Loucy (cell line): Measurements from ENCODE around the gene HLX.

ENCODE experiments used
- H2AFZ ChIP-seq: fragments of 200-600 bp; sonication (generic); 2 replicates; pipeline ENCODE4 v1.6.0; 2016; ENCODE audit warnings: antibody characterized with exemption, mild to moderate bottlenecking, low read length, moderate library complexity
- H3F3A ChIP-seq: fragments of 200-600 bp; 2 replicates; pipeline ENCODE4 v1.6.0; 2016; ENCODE audit warnings: antibody characterized with exemption, low read depth, mild to moderate bottlenecking
- H3K27me3 ChIP-seq: fragments of 200-600 bp; sonication (generic); 2 replicates; pipeline ENCODE4 v1.6.1; 2014; ENCODE audit warnings: low read length, mild to moderate bottlenecking; ENCODE audit not compliant: insufficient read depth, poor library complexity, severe bottlenecking
- H3K36me3 ChIP-seq: fragments of 200-600 bp; sonication (generic); 2 replicates; pipeline ENCODE4 v1.6.1; 2016; ENCODE audit warnings: low read length; ENCODE audit not compliant: insufficient read depth
- H3K4me1 ChIP-seq: fragments of 200-600 bp; sonication (generic); 2 replicates; pipeline ENCODE4 v1.5.1; 2014; ENCODE audit warnings: low read length, mild to moderate bottlenecking; ENCODE audit not compliant: insufficient read depth, poor library complexity, severe bottlenecking
- H3K4me2 ChIP-seq: fragments of 200-600 bp; sonication (generic); 2 replicates; pipeline ENCODE4 v1.6.0; 2014; ENCODE audit warnings: antibody characterized with exemption, low read length, low read depth, mild to moderate bottlenecking; ENCODE audit not compliant: poor library complexity, severe bottlenecking
- H3K4me3 ChIP-seq: fragments of 200-600 bp; sonication (generic); 2 replicates; pipeline ENCODE4 v1.5.1; 2014; ENCODE audit warnings: low read length, mild to moderate bottlenecking, mixed read lengths; ENCODE audit not compliant: poor library complexity, severe bottlenecking
- H3K79me2 ChIP-seq: fragments of 200-600 bp; sonication (generic); 2 replicates; pipeline ENCODE4 v1.6.1; 2014; ENCODE audit warnings: low read length; ENCODE audit not compliant: insufficient read depth
- H3K9ac ChIP-seq: fragments of 200-600 bp; sonication (generic); 2 replicates; pipeline ENCODE4 v1.6.0; 2014; ENCODE audit warnings: mild to moderate bottlenecking, low read depth, low read length, moderate library complexity; ENCODE audit not compliant: poor library complexity, severe bottlenecking
- H3K9me2 ChIP-seq: fragments of 200-600 bp; sonication (generic); replicated peaks from 2 replicates; pipeline ENCODE4 v1.6.1; 2016; ENCODE audit warnings: low read depth, low read length, mixed read lengths
- H3K9me3 ChIP-seq: fragments of 200-600 bp; sonication (generic); 2 replicates; pipeline ENCODE4 v1.6.1; 2014; ENCODE audit warnings: mild to moderate bottlenecking, antibody characterized with exemption, low read length, low read depth; ENCODE audit not compliant: insufficient read depth
- H4K20me1 ChIP-seq: fragments of 200-600 bp; sonication (generic); 2 replicates; pipeline ENCODE4 v1.6.0; 2014; ENCODE audit warnings: antibody characterized with exemption, low read length, mild to moderate bottlenecking; ENCODE audit not compliant: insufficient read depth, poor library complexity, severe bottlenecking
- EZH2phosphoT487 ChIP-seq: fragments of 200-600 bp; IDR thresholded peaks from 2 replicates; pipeline ENCODE4 v1.6.1; 2018; ENCODE audit warnings: antibody characterized with exemption, mild to moderate bottlenecking, moderate library complexity, borderline replicate concordance
- TF ChIP-seq, protein P1 (sequence below): fragments of 200-600 bp; sonication (generic); conservative IDR thresholded peaks from 2 replicates; pipeline ENCODE4 v1.5.1; 2014; ENCODE audit warnings: mild to moderate bottlenecking, antibody characterized with exemption, low read length

HLX gene

DNA sequence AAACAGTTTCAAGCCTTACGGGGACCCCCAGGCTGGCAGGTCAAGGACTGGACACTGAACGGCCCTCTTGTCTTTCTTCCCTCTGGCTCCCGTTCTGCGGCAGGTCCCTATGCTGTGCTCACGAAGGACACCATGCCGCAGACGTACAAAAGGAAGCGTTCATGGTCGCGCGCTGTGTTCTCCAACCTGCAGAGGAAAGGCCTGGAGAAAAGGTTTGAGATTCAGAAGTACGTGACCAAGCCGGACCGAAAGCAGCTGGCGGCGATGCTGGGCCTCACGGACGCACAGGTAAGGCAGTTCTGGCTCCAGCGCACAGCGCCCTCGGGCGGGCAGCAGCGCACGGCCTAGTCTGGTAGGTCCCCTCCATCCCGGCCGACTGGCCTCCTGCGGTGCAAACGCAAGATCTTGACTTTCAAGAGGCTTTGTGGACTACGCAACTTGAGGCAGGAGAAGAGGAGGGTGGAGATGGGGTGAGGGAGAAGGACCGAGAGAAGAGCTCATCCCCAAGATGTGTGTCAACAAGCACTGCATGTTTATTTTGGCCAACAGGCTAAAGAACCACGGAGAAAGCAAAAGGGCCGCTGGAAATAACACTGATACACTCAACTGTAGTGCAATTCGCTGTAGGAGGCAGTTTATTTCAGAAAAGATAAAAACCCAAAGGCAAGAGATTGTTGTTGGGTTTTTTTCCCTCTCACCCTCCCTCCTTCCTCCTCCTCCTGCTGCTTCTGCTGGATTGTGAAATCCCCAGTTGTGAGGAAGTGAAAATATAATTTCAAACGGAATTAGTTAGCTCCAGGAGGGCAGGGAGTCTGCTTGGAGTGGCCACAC lies 3.0 kb downstream of the HLX start:
- Histone ChIP-seq H2AFZ (no peak overlapping the region), H3K36me3 (no peaks in the 10 kb centered on the region), H3F3A (no peaks in the 10 kb centered on the region), H3K9me2 (no peaks in the 10 kb centered on the region), H3K79me2 (no peaks in the 10 kb centered on the region), H3K9ac (no peak overlapping the region), H3K4me2 (no peak overlapping the region), H3K4me1 (peaks cover 12% of the 10 kb centered on the region), H3K9me3 (no peaks in the 10 kb centered on the region), H4K20me1 (no peaks in the 10 kb centered on the region), H3K27me3 (peaks cover 6% of the 10 kb centered on the region), H3K4me3 (no peak overlapping the region)
- TF ChIP-seq, protein P1, sequence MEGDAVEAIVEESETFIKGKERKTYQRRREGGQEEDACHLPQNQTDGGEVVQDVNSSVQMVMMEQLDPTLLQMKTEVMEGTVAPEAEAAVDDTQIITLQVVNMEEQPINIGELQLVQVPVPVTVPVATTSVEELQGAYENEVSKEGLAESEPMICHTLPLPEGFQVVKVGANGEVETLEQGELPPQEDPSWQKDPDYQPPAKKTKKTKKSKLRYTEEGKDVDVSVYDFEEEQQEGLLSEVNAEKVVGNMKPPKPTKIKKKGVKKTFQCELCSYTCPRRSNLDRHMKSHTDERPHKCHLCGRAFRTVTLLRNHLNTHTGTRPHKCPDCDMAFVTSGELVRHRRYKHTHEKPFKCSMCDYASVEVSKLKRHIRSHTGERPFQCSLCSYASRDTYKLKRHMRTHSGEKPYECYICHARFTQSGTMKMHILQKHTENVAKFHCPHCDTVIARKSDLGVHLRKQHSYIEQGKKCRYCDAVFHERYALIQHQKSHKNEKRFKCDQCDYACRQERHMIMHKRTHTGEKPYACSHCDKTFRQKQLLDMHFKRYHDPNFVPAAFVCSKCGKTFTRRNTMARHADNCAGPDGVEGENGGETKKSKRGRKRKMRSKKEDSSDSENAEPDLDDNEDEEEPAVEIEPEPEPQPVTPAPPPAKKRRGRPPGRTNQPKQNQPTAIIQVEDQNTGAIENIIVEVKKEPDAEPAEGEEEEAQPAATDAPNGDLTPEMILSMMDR: no peak
- TF ChIP-seq EZH2phosphoT487: no peak

DNA sequence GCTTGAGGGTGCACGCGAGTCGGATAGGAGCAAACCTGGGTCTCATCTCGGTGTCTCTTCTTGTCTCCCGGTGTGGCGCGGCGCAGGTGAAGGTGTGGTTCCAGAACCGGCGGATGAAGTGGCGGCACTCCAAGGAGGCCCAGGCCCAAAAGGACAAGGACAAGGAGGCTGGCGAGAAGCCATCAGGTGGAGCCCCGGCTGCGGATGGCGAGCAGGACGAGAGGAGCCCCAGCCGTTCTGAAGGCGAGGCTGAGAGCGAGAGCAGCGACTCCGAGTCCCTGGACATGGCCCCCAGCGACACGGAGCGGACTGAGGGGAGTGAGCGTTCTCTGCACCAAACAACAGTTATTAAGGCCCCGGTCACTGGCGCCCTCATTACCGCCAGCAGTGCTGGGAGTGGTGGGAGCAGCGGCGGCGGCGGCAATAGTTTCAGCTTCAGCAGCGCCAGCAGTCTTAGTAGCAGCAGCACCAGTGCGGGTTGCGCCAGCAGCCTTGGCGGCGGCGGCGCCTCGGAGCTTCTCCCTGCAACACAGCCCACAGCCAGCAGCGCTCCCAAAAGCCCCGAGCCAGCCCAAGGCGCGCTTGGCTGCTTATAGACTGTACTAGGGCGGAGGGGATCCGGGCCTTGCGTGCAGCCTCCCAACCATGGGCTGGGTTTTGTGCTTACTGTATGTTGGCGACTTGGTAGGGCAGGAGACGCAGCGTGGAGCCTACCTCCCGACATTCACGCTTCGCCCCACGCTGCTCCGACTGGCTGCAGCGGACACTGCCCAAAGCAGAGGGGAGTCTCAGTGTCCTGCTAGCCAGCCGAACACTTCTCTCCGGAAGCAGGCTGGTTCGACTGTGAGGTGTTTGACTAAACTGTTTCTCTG lies 5.1 kb downstream of the HLX start:
- H4K20me1 ChIP-seq: no peaks in the 10 kb centered on the region
- H3K79me2 ChIP-seq: no peaks in the 10 kb centered on the region
- H3K36me3 ChIP-seq: no peaks in the 10 kb centered on the region
- no peak overlapping the region for H3K4me2 ChIP-seq
- H3K9ac ChIP-seq: no peak overlapping the region
- no peak overlapping the region for H2AFZ ChIP-seq
- H3K4me3 ChIP-seq: no peak overlapping the region
- no peaks in the 10 kb centered on the region for H3K9me3 ChIP-seq
- H3F3A ChIP-seq: no peaks in the 10 kb centered on the region
- TF ChIP-seq, protein P1: no peak
- TF ChIP-seq EZH2phosphoT487: no peak
- H3K27me3 ChIP-seq: peaks cover 8% of the 10 kb centered on the region
- H3K4me1 ChIP-seq: peaks cover 8% of the 10 kb centered on the region
- no peaks in the 10 kb centered on the region for H3K9me2 ChIP-seq

DNA sequence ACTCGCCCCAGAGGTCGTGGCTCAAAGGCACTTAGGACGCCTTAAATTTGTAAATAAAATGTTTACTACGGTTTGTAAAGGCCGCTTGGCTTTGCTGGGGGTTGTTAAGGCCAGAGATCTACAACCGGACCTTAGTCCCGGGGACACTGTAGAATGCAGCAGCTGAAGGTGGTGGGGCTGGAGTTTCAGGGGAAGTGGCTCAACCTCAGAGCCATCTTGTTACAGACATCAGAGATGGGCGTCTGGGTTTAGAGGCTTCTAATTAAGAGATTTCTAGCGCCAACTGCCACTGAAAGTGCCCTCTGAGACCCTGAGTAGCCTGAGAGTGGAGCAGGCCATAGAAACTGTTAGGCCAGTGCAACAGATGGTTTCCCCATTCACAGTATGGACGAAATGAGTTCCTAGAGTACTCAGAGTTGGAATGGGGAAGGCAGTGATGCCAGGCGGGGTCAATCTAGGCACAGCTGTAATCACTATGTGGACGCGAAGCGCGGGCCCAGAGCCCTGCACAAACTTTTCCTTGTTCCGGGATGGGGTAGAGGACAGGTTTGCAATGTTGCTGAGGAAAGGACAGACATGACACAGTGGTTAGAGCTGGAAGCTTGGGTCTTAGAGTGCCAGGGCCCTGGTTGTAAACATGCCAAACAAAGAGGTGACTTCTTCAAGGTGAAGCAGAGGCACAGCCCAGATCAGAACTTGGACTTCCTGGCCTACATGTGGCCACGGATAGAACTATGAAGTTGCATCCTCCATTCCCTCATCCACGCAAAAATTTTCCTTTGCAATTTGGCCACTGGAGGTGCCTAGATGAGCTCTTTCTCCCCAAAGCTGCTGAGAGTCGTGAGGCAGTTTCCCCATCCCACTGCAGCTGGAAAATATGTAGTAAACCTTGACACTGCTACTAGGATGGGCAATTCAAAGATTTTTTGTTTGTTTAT lies 6.0 kb downstream of the HLX start:
- no peaks in the 10 kb centered on the region for H3K9me3 ChIP-seq
- no peaks in the 10 kb centered on the region for H3K79me2 ChIP-seq
- TF ChIP-seq, protein P1: no peak
- TF ChIP-seq EZH2phosphoT487: no peak
- no peak overlapping the region for H3K4me3 ChIP-seq
- no peaks in the 10 kb centered on the region for H3F3A ChIP-seq
- H3K9ac ChIP-seq: no peak overlapping the region
- no peaks in the 10 kb centered on the region for H4K20me1 ChIP-seq
- H3K27me3 ChIP-seq: peaks cover 12% of the 10 kb centered on the region
- no peaks in the 10 kb centered on the region for H3K9me2 ChIP-seq
- peaks cover 3% of the 10 kb centered on the region for H3K4me1 ChIP-seq
- no peak overlapping the region for H3K4me2 ChIP-seq
- H2AFZ ChIP-seq: no peak overlapping the region
- no peaks in the 10 kb centered on the region for H3K36me3 ChIP-seq
